Measurements from ENCODE around the gene ME1. TPM values are rescaled to one million over a fixed set of nuclear protein-coding genes. Genes with fewer than 3 reads are reported as not detected.
A peak's percentile ranks its signal among the peaks of the same experiment; 100 is the strongest.
"Not testable (repeated sequence)": the region's sequence is repeated elsewhere in the genome, so short reads cannot be mapped to it uniquely, and the experiment has no call there.

ME1 gene
- total RNA-seq, 2 experiments from 2014 or later: 0.50 to 0.88 TPM

DNA sequence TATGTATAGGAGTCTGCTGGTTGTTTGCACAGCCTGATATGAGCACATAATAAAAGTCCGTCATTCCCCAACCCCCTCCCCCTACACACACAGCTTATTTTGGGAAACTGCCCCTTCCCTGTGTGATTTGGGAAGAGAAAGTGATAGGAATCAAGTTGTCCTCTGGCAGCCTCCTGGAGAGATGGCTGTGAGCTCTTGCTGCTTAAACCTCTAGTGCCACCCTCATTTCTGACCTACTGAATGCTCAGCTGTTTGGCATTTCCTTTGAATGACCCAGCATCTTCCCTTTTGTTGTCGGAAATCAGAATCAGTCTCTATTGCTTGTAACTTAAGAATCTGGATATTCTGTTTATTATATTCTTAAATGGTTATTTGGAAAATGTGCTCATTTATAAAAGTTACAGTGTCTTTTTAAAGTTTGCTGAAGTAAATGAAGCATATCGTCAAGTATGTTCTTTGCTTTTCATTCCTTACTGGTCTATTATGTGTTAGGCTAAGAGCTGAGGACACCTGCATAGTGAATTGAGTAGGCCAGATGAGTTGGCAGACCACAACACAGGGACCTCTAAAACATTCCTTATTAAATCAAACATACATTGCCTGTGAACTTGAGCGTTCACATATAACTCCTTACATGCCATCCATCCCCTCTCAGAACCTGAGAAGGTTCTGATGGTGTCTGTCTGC is 232.2 kb downstream of the ME1 start:
- POLR2A ChIA-PET: no interaction called here
- no peak for ATAC-seq (ENCODE audit: low read depth)
- Mint-ChIP-seq H3K9me3 (no peaks in the 10 kb centered on the region), H3K27ac (no peak overlapping the region), H3K4me1 (peaks cover 10% of the 10 kb centered on the region), H3K4me3 (no peak overlapping the region), H3K36me3 (no peaks in the 10 kb centered on the region), H3K27me3 (peaks cover 4% of the 10 kb centered on the region)
- no peak for DNase-seq

DNA sequence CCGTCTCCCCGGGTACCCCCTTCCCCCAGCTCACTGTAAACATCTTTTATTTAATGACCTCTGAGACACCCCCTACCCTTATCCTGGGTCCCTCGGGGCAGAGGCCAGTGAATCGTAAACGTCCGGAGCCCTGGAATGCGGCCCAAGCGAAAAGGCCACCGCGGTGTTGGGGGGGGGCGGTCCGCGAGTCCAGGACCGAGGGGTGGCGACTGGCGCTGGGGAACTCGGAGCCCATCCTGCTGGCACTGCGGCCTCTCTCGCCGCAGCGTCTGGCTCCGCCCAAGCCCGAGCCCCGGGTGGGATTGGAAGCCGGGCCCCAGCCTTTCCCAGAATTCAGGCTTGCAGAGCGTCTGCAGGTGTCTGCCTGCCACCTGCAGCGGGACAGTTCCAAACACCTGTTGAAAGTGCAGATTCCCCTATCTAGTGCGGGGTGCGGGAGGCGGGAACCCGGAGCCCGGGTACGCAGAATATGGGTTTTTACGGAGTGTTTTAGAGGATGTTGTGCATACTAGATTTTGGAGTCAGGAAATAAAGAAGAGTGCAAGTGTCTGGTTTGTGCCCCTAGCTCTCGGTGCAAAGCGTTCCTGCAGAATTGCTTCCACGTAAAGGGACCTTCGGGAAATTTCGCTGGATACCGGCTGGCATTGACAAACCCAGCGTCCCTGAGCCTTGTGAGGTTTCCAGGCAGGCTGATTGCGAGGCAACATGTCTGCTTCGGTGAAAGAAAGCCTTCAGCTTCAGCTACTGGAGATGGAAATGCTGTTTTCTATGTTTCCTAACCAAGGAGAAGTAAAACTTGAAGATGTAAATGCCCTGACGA is 236.9 kb downstream of the ME1 start:
- Mint-ChIP-seq H3K4me3 (peak overlapping the region; percentile 97), H3K27me3 (peaks cover 4% of the 10 kb centered on the region), H3K9me3 (no peaks in the 10 kb centered on the region), H3K27ac (peak overlapping the region; percentile 25), H3K36me3 (peaks cover 2% of the 10 kb centered on the region), H3K4me1 (peaks cover 19% of the 10 kb centered on the region)
- POLR2A ChIA-PET: interaction anchor here (3.2 kb wide), 1 partner anchor 128 kb away, joined by 8 read pairs; the partner anchor contains the start of gene UBE3D
- peak; percentile 10 for ATAC-seq (ENCODE audit: low read depth)
- peak; percentile 43 for DNase-seq

GRCh38 chr6:83192871-83193746 is 237.7 kb downstream of the ME1 start, which contains the start of the genes PGM3 and RWDD2A:
Gene PGM3 (minus strand): TSS chr6:83193265. CDS start chr6:83191012, 2,253 bp downstream.
Gene RWDD2A (plus strand): TSS chr6:83193357. CDS start chr6:83194452, 1,095 bp downstream.
- POLR2A ChIA-PET: interaction anchor here (3.2 kb wide), 1 partner anchor 128 kb away, joined by 8 read pairs; the partner anchor contains the start of gene UBE3D
- peaks cover 2% of the 10 kb centered on the region for H3K36me3 Mint-ChIP-seq
- peaks cover 19% of the 10 kb centered on the region for H3K4me1 Mint-ChIP-seq
- peak; percentile 95 for DNase-seq
- peaks cover 4% of the 10 kb centered on the region for H3K27me3 Mint-ChIP-seq
- peak; percentile 97 for ATAC-seq (ENCODE audit: low read depth)
- H3K4me3 Mint-ChIP-seq: peak within 1 kb of the TSS; percentile 97
- no peaks in the 10 kb centered on the region for H3K9me3 Mint-ChIP-seq
- H3K27ac Mint-ChIP-seq: peak within 1 kb of the TSS; percentile 96

DNA sequence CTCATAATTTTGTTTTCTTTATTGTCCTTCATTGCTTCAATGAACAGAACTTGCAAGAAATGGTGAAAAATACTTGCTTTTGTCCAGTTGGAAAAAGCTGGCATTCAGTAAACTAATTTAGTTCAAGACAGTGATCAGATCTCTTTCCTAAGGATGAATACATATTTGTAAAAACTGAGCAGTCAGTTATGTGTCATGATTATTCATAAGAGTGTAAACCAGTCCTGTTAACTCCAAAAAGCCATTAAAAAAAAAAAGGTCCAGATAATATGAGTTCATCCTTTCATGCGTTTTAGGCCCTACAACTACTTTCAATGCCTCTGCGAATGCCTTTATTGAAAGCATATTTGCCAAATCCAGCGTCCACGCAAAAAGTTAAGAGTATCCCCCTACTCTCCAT is 238.4 kb downstream of the ME1 start:
- no peak for ATAC-seq (ENCODE audit: low read depth)
- Mint-ChIP-seq H3K4me3 (peak overlapping the region; percentile 97), H3K36me3 (peaks cover 2% of the 10 kb centered on the region), H3K4me1 (peaks cover 19% of the 10 kb centered on the region), H3K27me3 (peaks cover 4% of the 10 kb centered on the region), H3K27ac (peak overlapping the region; percentile 96), H3K9me3 (no peaks in the 10 kb centered on the region)
- POLR2A ChIA-PET: interaction anchor here (3.2 kb wide), 1 partner anchor 127 kb away, joined by 8 read pairs; the partner anchor contains the start of gene UBE3D
- DNase-seq: no peak

GRCh38 chr6:83191974-83192373 is 238.9 kb downstream of the ME1 start:
- not testable (repeated sequence) for H3K27ac Mint-ChIP-seq; H3K27me3 Mint-ChIP-seq; H3K36me3 Mint-ChIP-seq; DNase-seq; ATAC-seq (ENCODE audit: low read depth); H3K9me3 Mint-ChIP-seq
- peaks cover 19% of the 10 kb centered on the region for H3K4me1 Mint-ChIP-seq
- POLR2A ChIA-PET: interaction anchor here (3.2 kb wide), 1 partner anchor 126 kb away, joined by 8 read pairs; the partner anchor contains the start of gene UBE3D
- peak overlapping the region; percentile 97 for H3K4me3 Mint-ChIP-seq

- Mint-ChIP-seq H3K36me3 (peaks cover 5% of the 10 kb centered on the region), H3K27ac (no peak overlapping the region), H3K27me3 (peaks cover 4% of the 10 kb centered on the region), H3K4me1 (peaks cover 18% of the 10 kb centered on the region), H3K9me3 (no peaks in the 10 kb centered on the region), H3K4me3 (no peak overlapping the region)
- POLR2A ChIA-PET: no interaction called here
- no peak for ATAC-seq (ENCODE audit: low read depth)
- DNase-seq: no peak
Measured at GRCh38 chr6:83190626-83191025, 240.2 kb downstream of the ME1 start.

DNA sequence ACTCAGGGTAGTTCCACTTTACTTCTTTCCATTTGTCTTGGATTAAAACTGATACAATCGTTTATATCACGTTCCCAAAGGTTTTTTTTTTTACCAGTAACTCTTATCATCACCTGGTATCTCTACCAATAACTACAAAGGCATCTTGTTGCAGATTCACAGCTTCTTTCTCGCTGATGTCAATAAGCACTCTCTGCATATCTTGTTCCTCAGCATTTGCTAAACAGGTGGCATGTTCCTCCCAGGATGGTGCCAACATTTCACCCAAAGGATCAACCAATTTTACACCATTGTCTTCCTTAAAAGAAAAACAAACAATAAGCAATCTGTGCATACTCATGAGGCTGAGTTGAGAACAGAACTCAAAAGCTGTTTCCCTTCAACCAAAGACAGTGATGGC is 242.3 kb downstream of the ME1 start:
- POLR2A ChIA-PET: no interaction called here
- Mint-ChIP-seq H3K27me3 (no peaks in the 10 kb centered on the region), H3K4me3 (no peak overlapping the region), H3K9me3 (no peaks in the 10 kb centered on the region), H3K36me3 (peaks cover 13% of the 10 kb centered on the region), H3K4me1 (peaks cover 9% of the 10 kb centered on the region), H3K27ac (no peak overlapping the region)
- DNase-seq (no peak), ATAC-seq (ENCODE audit: low read depth) (no peak)

DNA sequence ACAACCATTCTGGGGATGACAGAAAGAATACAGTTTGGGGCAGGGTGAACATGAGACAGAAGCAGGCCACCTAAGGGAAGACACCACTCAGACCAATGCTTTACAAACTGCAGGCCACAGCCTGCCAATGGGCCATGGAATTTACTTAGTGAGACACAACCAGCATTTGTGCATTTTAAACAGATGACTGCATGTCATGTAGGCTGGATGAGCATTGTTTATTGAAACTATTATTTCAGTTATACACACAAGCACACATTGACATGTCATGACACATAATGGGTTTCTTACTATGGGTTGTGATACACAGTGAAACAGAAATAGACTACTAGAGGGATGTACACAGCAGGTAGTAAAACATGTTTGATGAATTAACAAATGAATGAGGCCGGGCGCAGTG is 245.8 kb downstream of the ME1 start:
- POLR2A ChIA-PET: no interaction called here
- H3K4me1 Mint-ChIP-seq: peaks cover 9% of the 10 kb centered on the region
- H3K27ac Mint-ChIP-seq: no peak overlapping the region
- H3K27me3 Mint-ChIP-seq: no peaks in the 10 kb centered on the region
- ATAC-seq (ENCODE audit: low read depth): no peak
- no peak overlapping the region for H3K4me3 Mint-ChIP-seq
- H3K36me3 Mint-ChIP-seq: peaks cover 20% of the 10 kb centered on the region
- no peak for DNase-seq
- H3K9me3 Mint-ChIP-seq: no peaks in the 10 kb centered on the region

DNA sequence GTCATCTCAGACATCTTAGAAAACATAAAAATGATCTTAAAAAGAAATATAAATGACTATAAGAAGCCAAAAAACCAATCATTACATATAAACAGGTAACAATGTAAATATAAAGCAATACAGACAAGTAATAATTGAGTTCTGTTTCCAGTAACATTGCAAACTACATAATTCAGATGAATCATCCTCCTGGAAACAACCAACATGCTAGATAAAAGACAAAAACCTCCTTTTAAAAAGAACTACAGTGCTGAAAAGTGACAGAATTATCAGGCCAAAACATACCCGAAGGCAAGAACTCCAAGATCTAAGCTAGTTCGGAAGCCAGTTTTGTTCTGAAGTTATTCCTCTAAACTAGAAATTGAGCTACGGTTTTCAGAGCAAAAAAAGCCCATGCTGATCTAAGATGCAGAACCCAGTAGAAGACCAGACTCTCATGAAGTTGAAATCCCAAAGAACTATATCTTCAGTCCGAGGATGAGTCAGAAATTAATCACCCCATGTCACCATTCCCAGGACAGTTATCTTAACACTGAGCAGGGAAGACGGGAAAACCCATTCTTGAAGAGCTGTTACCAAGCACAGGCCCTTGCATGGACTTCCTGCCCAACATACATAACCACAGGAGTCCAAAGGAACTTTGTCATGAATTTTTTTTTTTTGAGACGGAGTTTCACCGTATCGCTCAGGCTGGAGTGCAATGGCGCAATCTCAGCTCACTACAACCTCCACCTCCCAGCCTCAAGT is 247.6 kb downstream of the ME1 start:
- POLR2A ChIA-PET: no interaction called here
- H3K9me3 Mint-ChIP-seq: no peaks in the 10 kb centered on the region
- no peak overlapping the region for H3K4me3 Mint-ChIP-seq
- peaks cover 26% of the 10 kb centered on the region for H3K36me3 Mint-ChIP-seq
- H3K4me1 Mint-ChIP-seq: peaks cover 9% of the 10 kb centered on the region
- no peak for DNase-seq
- H3K27me3 Mint-ChIP-seq: no peaks in the 10 kb centered on the region
- ATAC-seq (ENCODE audit: low read depth): no peak
- H3K27ac Mint-ChIP-seq: no peak overlapping the region

- DNase-seq: no peak
- Mint-ChIP-seq H3K4me1 (peaks cover 9% of the 10 kb centered on the region), H3K27ac (no peak overlapping the region), H3K4me3 (no peak overlapping the region), H3K36me3 (peaks cover 28% of the 10 kb centered on the region), H3K9me3 (no peaks in the 10 kb centered on the region), H3K27me3 (no peaks in the 10 kb centered on the region)
- ATAC-seq (ENCODE audit: low read depth): no peak
- POLR2A ChIA-PET: no interaction called here
Measured at GRCh38 chr6:83182114-83182513, 248.7 kb downstream of the ME1 start.

DNA sequence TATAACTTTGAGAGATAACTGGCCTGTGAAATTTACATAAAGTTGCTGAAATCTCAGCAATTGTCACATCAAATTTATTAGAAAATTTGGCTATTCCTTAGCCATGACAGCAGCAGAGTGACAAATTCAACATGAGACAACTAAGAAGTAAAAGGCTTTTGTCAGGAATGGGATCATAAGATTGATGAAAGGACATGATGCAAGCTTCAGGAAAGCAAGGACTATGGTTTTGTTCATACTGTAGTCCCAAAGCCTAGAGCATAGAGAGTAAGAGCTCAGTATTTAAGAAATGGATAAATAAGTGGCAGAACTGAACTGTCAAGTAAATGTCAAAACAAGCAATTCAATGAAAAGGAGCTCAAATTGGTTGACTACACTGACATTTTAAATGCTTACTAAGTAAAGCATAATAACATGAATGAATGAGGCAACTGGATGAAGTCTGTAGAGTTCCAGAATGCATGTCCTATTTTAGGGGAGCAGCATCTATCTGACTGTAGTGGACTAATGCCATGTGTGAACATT is 250.4 kb downstream of the ME1 start:
- no peaks in the 10 kb centered on the region for H3K9me3 Mint-ChIP-seq
- DNase-seq (no peak), ATAC-seq (ENCODE audit: low read depth) (no peak)
- H3K4me1 Mint-ChIP-seq: peaks cover 9% of the 10 kb centered on the region
- POLR2A ChIA-PET: no interaction called here
- H3K27me3 Mint-ChIP-seq: no peaks in the 10 kb centered on the region
- H3K36me3 Mint-ChIP-seq: peaks cover 27% of the 10 kb centered on the region
- H3K4me3 Mint-ChIP-seq: no peak overlapping the region
- no peak overlapping the region for H3K27ac Mint-ChIP-seq

DNA sequence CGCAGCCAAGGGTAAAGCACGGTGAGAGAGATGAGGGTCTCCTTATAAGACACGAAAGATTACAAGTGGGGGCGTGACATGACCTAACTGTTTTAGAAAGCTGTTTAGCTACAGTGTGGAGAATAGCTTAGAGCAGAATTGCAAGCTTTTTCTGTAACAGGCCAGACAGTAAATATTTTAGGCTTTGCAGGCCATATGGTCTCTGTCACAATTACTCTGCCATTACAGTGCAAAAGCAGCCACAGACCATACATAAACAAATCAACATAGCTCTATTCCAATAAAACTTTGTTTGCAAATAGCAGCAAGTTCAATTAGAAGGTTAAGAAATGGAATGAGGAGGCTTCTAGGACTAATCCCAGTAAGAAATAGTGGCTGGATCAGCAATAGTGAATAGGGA is 254.6 kb downstream of the ME1 start:
- Mint-ChIP-seq H3K9me3 (no peaks in the 10 kb centered on the region), H3K4me3 (no peak overlapping the region), H3K36me3 (peaks cover 20% of the 10 kb centered on the region), H3K4me1 (peaks cover 3% of the 10 kb centered on the region), H3K27me3 (no peaks in the 10 kb centered on the region), H3K27ac (no peak overlapping the region)
- DNase-seq: no peak
- POLR2A ChIA-PET: no interaction called here
- no peak for ATAC-seq (ENCODE audit: low read depth)
